Testis (tissue), 3 donors: ENCODE measurements around the gene CAMKMT. TPM values are rescaled to one million over a fixed set of nuclear protein-coding genes. Genes with fewer than 3 reads are reported as not detected.

Experiments
- DNase-seq: peaks from one replicate; pipeline ENCODE4 v3.0.0-alpha.2; 2019
- H3K27ac ChIP-seq, 2 donors: fragments of 200-600 bp; sonication (generic); one replicate each; pipeline ENCODE4 v1.5.1; 2019
- H3K27me3 ChIP-seq: fragments of 200-600 bp; sonication (generic); one replicate; pipeline ENCODE4 v1.5.1; 2019
- H3K36me3 ChIP-seq: fragments of 200-600 bp; sonication (generic); one replicate; pipeline ENCODE4 v1.5.1; 2017; ENCODE audit warnings: low read depth; ENCODE audit errors: missing control alignments
- H3K4me1 ChIP-seq: fragments of 200-600 bp; sonication (generic); one replicate; pipeline ENCODE4 v1.5.1; 2019
- H3K4me3 ChIP-seq, 2 donors: fragments of 200-600 bp; sonication (generic); one replicate each; pipeline ENCODE4 v1.5.1; 2017 to 2019
- H3K9me3 ChIP-seq: fragments of 200-600 bp; sonication (generic); one replicate; pipeline ENCODE4 v1.5.1; 2017
- CTCF ChIP-seq, 3 experiments: fragments of 450-650 bp in 2 of 3; fragments of 200-600 bp in 1 of 3; sonication (generic) in 1 of 3; IDR thresholded peaks; one replicate each; pipeline ENCODE4 v1.5.1; 2016 to 2019; ENCODE audit warnings: antibody characterized with exemption in 3 of 3, mild to moderate bottlenecking in 2 of 3, moderate library complexity in 1 of 3
- POLR2A ChIP-seq: fragments of 450-650 bp; IDR thresholded peaks from one replicate; pipeline ENCODE4 v1.6.1; 2017; ENCODE audit warnings: antibody characterized with exemption, mild to moderate bottlenecking, moderate library complexity
- WGBS, 2 donors: methylation state at CpG; one replicate each; pipeline ENCODE4 v1.1.5; 2018; 5-methylcytosine and 5-hydroxymethylcytosine counted together
- intact Hi-C: fragments of 100-400 bp; cut with DNase I; formaldehyde crosslinking; loops from one replicate; pipeline ENCODE4 v1.15.1; 2023; ENCODE audit warnings: low total_unique reads
- polyA plus RNA-seq: library from polyadenylated mRNA; stranded (reverse); fragments of 350-450 nt; fragmentation: Illumina TruSeq; extraction: RNeasy Lipid Tissue Mini Kit (QIAGEN cat#74804); gene quantifications from one replicate; pipeline ENCODE4 v1.2.3, GENCODE V29; 2014; ENCODE audit warnings: low read depth, low replicate concordance; ENCODE audit not compliant: insufficient read depth
- total RNA-seq, 2 donors: library from RNA; depleted of rRNA; stranded (reverse); fragments of >200 nt; gene quantifications; one replicate each; pipeline ENCODE4 v1.2.3, GENCODE V29; 2016

Gene CAMKMT
- total and polyA plus RNA-seq, 3 donors from 2014 or later, result 15.9 to 21.2 (median 18.5) TPM

- intact Hi-C loops, result no loop called here
- H3K4me3 ChIP-seq, result no peak overlapping the region
- WGBS, 2 donors, result 70% methylated on average over 3 of the region's 3 CpGs
- H3K9me3 ChIP-seq, result no peaks in the 10 kb centered on the region
- H3K36me3 ChIP-seq, result no peaks in the 10 kb centered on the region
- H3K4me1 ChIP-seq, result no peaks in the 10 kb centered on the region
- H3K27me3 ChIP-seq, result no peaks in the 10 kb centered on the region
- DNase-seq, result peak; percentile 72
- no peak overlapping the region for H3K27ac ChIP-seq
- TF ChIP-seq POLR2A (no peak), CTCF (IDR thresholded peaks at IDR 0.05) (peak in 2 of 3 experiments; percentile 13 to 49)
Observed at GRCh38 chr2:44392338-44392943, 30.7 kb downstream of the CAMKMT start.

- TF ChIP-seq POLR2A, result no peak
- TF ChIP-seq CTCF (IDR thresholded peaks at IDR 0.05), result no peak
- H3K36me3 ChIP-seq, result no peaks in the 10 kb centered on the region
- H3K4me1 ChIP-seq, result peaks cover 3% of the 10 kb centered on the region
- H3K4me3 ChIP-seq, result no peak overlapping the region
- no peak for DNase-seq
- no peaks in the 10 kb centered on the region for H3K9me3 ChIP-seq
- H3K27ac ChIP-seq, result no peak overlapping the region
- no peaks in the 10 kb centered on the region for H3K27me3 ChIP-seq
- WGBS, 2 donors, result 39% methylated on average over 7 of the region's 7 CpGs
- intact Hi-C loops, result no loop called here
Observed at GRCh38 chr2:44397447-44398175, 35.9 kb downstream of the CAMKMT start.

GRCh38 chr2:44398243-44398897 is 36.6 kb downstream of the CAMKMT start:
- intact Hi-C loops, result no loop called here
- Histone ChIP-seq H3K9me3 (no peaks in the 10 kb centered on the region), H3K4me3 (no peak overlapping the region), H3K27me3 (no peaks in the 10 kb centered on the region), H3K36me3 (no peaks in the 10 kb centered on the region), H3K27ac (no peak overlapping the region), H3K4me1 (peaks cover 3% of the 10 kb centered on the region)
- WGBS, 2 donors, result 67 to 73% methylated on average over 6 of the region's 6 CpGs
- no peak for DNase-seq
- no peak for TF ChIP-seq CTCF (IDR thresholded peaks at IDR 0.05)
- no peak for TF ChIP-seq POLR2A

- H3K27ac ChIP-seq, result no peak overlapping the region
- DNase-seq, result no peak
- TF ChIP-seq POLR2A (no peak), CTCF (IDR thresholded peaks at IDR 0.05) (no peak)
- intact Hi-C loops, result no loop called here
- H3K4me3 ChIP-seq, result no peak overlapping the region
- H3K4me1 ChIP-seq, result no peaks in the 10 kb centered on the region
- no peaks in the 10 kb centered on the region for H3K36me3 ChIP-seq
- H3K9me3 ChIP-seq, result no peaks in the 10 kb centered on the region
- H3K27me3 ChIP-seq, result no peaks in the 10 kb centered on the region
- 92 to 96% methylated on average over 1 of the region's 1 CpG for WGBS, 2 donors
Observed at GRCh38 chr2:44420725-44421124, 59.0 kb downstream of the CAMKMT start.
